ENCODE data around the gene CTAGE1.

CTAGE1 gene

GRCh38 chr18:22387364-22387763, 30.4 kb downstream of the CTAGE1 start:
- no peak for DNase-seq

GRCh38 chr18:22385718-22386117, 32.0 kb downstream of the CTAGE1 start:
- DNase-seq: no peak

- no peak for DNase-seq
Measured at GRCh38 chr18:22378672-22379282, 38.9 kb downstream of the CTAGE1 start.

GRCh38 chr18:22377769-22378168, 39.9 kb downstream of the CTAGE1 start:
- no peak for DNase-seq

GRCh38 chr18:22370414-22370813, 47.3 kb downstream of the CTAGE1 start:
- DNase-seq: no peak

- DNase-seq: no peak
Measured at GRCh38 chr18:22368021-22368420, 49.7 kb downstream of the CTAGE1 start.

- no peak for DNase-seq
Measured at GRCh38 chr18:22367303-22367702, 50.4 kb downstream of the CTAGE1 start.

GRCh38 chr18:22363867-22364463, 53.8 kb downstream of the CTAGE1 start:
- no peak for DNase-seq
